Panc1 (cell line): ENCODE data around the gene TMTC1. TPM values are rescaled to one million over a fixed set of nuclear protein-coding genes. Genes with fewer than 3 reads are reported as not detected.

Experiments
- ATAC-seq: fragments of 200-7000 bp; cut with Tn5 transposase; 2 replicates; pipeline ENCODE4 v1.9.1; 2020; ENCODE audit warnings: mild to moderate bottlenecking, moderate library complexity
- BruUV-seq: library from RNA; stranded (reverse); fragments of 400-500 nt; replicated peaks from 2 replicates; lab custom pipeline; 2021; lab: Mats Ljungman, UMichigan
- CTCF ChIA-PET: fragments of 300-600 bp; sonication (Branson Sonifier 250); formaldehyde crosslinking; loops from one replicate; lab custom pipeline; 2022; ENCODE audit warnings: antibody characterized with exemption; lab: Charles Lee
- POLR2A ChIA-PET: fragments of 300-600 bp; sonication (Branson Sonifier 250); formaldehyde crosslinking; loops from one replicate; lab custom pipeline; 2022; ENCODE audit warnings: antibody characterized with exemption; lab: Charles Lee
- DNase-seq: peaks from one replicate; pipeline ENCODE4 v3.0.0-alpha.2; 2010; ENCODE audit warnings: low read depth, low spot score
- H3K27ac ChIP-seq: 2 replicates; pipeline ENCODE4 v1.5.1; 2011; ENCODE audit warnings: mild to moderate bottlenecking, low read length, inconsistent platforms
- H3K27me3 ChIP-seq: fragments of 200-500 bp; sonication (Bioruptor generic); 2 replicates; pipeline ENCODE4 v1.6.0; 2014; ENCODE audit warnings: low read length, inconsistent platforms; ENCODE audit not compliant: control insufficient read depth, insufficient read depth
- H3K36me3 ChIP-seq: fragments of 200-500 bp; sonication (Bioruptor generic); 2 replicates; pipeline ENCODE4 v1.5.1; 2014; ENCODE audit warnings: inconsistent platforms, mild to moderate bottlenecking, low read length, moderate library complexity; ENCODE audit not compliant: control insufficient read depth, insufficient read depth
- H3K4me1 ChIP-seq: 2 replicates; pipeline ENCODE4 v1.5.1; 2011; ENCODE audit warnings: inconsistent platforms, mild to moderate bottlenecking, low read length, moderate library complexity; ENCODE audit not compliant: control insufficient read depth, insufficient read depth
- H3K4me3 ChIP-seq, 2 experiments: 2 replicates each; pipeline ENCODE4 v1.5.1; 2011 to 2012; ENCODE audit warnings: low read depth in 2 of 2, low read length in 2 of 2, mild to moderate bottlenecking in 2 of 2, inconsistent platforms in 1 of 2, moderate library complexity in 1 of 2
- H3K9me3 ChIP-seq: fragments of 200-500 bp; sonication (Bioruptor generic); 2 replicates; pipeline ENCODE4 v1.5.1; 2014; ENCODE audit warnings: low read depth, mild to moderate bottlenecking, inconsistent platforms, low read length, moderate library complexity; ENCODE audit not compliant: control insufficient read depth, insufficient read depth
- CTCF ChIP-seq: fragments of 450-650 bp; IDR thresholded peaks from 2 replicates; pipeline ENCODE4 v1.5.1; 2017; ENCODE audit warnings: mild to moderate bottlenecking
- POLR2AphosphoS5 ChIP-seq: IDR thresholded peaks from 2 replicates; pipeline ENCODE4 v1.6.1; 2012; ENCODE audit warnings: mild to moderate bottlenecking, low read depth, low read length, moderate library complexity
- REST ChIP-seq, 2 experiments: IDR thresholded peaks; 2 replicates each; pipeline ENCODE4 v1.6.1; 2011 to 2012; ENCODE audit warnings: low read depth in 2 of 2, control low read depth in 1 of 2, low read length in 1 of 2, mild to moderate bottlenecking in 1 of 2, moderate library complexity in 1 of 2; ENCODE audit not compliant: insufficient read depth in 1 of 2
- SIN3A ChIP-seq: IDR thresholded peaks from 2 replicates; pipeline ENCODE4 v1.6.1; 2012; ENCODE audit warnings: low read depth, mild to moderate bottlenecking, low read length, moderate library complexity, borderline replicate concordance; ENCODE audit not compliant: insufficient read depth
- TCF7L2 ChIP-seq: IDR thresholded peaks from 2 replicates; pipeline ENCODE4 v1.6.1; 2011; ENCODE audit warnings: mild to moderate bottlenecking, low read depth, low read length, inconsistent platforms
- in situ Hi-C: cut with HindIII; loops from 2 replicates; pipeline ENCODE4 v1.10.0; 2016; ENCODE audit warnings: low sequenced_read_pairs, low pct_unique_long_range_greater_than_20kb
- intact Hi-C: fragments of 100-400 bp; cut with micrococcal nuclease; formaldehyde crosslinking; loops from one replicate; pipeline ENCODE4 v1.10.0; 2022; ENCODE audit not compliant: unreplicated experiment
- total RNA-seq: library from RNA; stranded (reverse); gene quantifications from one replicate; pipeline ENCODE4 v1.2.1, GENCODE V29; 2021; ENCODE audit not compliant: unreplicated experiment

Gene TMTC1
- total RNA-seq, 1 experiment from 2014 or later, result 0.28 TPM

- H3K27me3 ChIP-seq, result peaks cover 5% of the 10 kb centered on the region
- CTCF ChIA-PET, result no interaction called here
- H3K36me3 ChIP-seq, result no peaks in the 10 kb centered on the region
- no peak overlapping the region for H3K27ac ChIP-seq
- TF ChIP-seq CTCF, result no peak
- no peak for TF ChIP-seq REST (IDR thresholded peaks at IDR 0.05; ENCODE audit: insufficient read depth in 1 of 2, low read depth in 2 of 2, low read length in 1 of 2)
- no peak for TF ChIP-seq TCF7L2
- no peak for TF ChIP-seq SIN3A
- no peak for TF ChIP-seq POLR2AphosphoS5
- H3K4me3 ChIP-seq, result no peak overlapping the region
- in situ Hi-C loops (no loop called here), intact Hi-C loops (no loop called here)
- DNase-seq, result no peak
- ATAC-seq, result no peak
- no peaks in the 10 kb centered on the region for H3K4me1 ChIP-seq
- BruUV-seq, result no TSS peak
- POLR2A ChIA-PET, result interaction anchor here (0.6 kb wide), 1 partner anchor 46 kb away, joined by 3 read pairs; no protein-coding TSS in a partner anchor
- H3K9me3 ChIP-seq, result no peaks in the 10 kb centered on the region
Measured at GRCh38 chr12:29593001-29593400, 190.7 kb downstream of the TMTC1 start.

DNA sequence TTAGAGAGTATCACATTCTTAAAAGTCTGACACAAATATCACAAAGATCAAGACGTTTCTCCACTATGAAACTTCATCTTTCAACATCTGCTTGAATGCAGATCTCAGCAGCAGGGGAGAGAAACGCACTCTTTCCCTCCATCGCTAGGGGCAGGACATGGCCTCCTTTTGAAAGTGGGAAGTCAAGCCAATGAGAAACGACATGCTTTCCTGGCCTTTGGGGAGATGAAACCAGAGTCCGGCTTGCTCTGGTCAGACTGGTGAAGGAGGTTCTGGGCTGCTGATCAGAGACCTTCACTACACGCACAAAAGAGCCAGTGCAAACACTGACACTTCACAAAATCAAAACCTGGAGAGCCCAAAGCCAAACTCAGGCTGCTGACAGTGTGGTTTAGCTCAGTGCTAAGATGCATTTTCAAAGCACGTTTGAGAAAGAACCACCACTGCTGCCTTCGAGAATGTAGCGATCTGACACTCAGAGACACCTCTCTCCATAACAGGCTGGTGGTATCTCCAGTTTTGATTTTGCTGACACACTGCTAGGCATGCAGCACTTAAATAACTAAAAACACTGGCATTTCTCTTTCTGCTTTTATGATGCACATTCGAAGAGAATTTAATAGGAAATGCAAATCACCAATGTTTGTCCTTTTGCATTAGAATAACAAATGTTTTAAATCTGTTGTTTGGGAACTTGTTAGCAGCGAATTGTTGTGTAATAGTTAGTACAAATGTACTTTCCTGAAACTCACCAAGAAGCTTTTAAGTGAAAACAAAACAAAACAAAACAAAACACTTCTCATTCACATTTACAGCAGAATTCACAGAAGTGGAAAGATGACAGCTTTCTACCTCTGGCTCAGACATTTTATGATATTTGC lies 192.4 kb downstream of the TMTC1 start:
- ChIA-PET CTCF (no interaction called here), POLR2A (no interaction called here)
- intact Hi-C loops, result no loop called here
- Histone ChIP-seq H3K9me3 (no peaks in the 10 kb centered on the region), H3K4me3 (no peak overlapping the region), H3K36me3 (no peaks in the 10 kb centered on the region), H3K4me1 (no peaks in the 10 kb centered on the region), H3K27me3 (peaks cover 5% of the 10 kb centered on the region), H3K27ac (no peak overlapping the region)
- in situ Hi-C loops, result no loop called here
- no peak for DNase-seq
- ATAC-seq, result no peak
- BruUV-seq, result no TSS peak
- peak; percentile 12; the same call in 1 of the 2 replicates for TF ChIP-seq CTCF
- no peak for TF ChIP-seq TCF7L2
